ENCODE results near the gene CD109. TPM values are rescaled to one million over a fixed set of nuclear protein-coding genes. Genes with fewer than 3 reads are reported as not detected.

CD109 gene
- total RNA-seq, 1 donor from 2014 or later, result 27.4 TPM

DNA sequence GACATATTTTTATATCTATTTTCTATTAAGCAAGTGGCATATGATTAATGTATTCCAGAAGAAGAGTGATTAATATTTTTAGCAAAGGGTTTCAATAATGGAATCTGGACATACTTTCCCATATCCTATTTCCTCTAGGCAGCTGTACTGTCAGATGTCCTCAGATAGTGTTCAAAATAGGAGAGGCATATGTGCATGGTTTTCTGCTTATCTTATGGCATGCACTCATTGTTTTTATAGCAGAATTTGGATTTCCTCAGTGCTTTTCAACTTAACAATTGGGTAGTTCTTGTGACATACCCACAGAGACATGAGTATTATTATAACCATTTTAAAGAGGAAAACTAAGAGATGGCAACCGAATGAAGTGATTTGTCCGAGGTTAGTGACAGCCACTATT lies 29.6 kb upstream of the CD109 start:
- FAIRE-seq, result no peak
- no peak for TF ChIP-seq CTCF (IDR thresholded peaks at IDR 0.05; ENCODE audit: insufficient read depth, low read length, severe bottlenecking)
- Histone ChIP-seq H3K36me3 (ENCODE audit: control insufficient read depth, insufficient read depth, low read length) (no peaks in the 10 kb centered on the region), H3K27me3 (ENCODE audit: control insufficient read depth, insufficient read depth, low read length) (no peaks in the 10 kb centered on the region), H3K4me3 (ENCODE audit: low read depth, low read length) (no peak overlapping the region)
- DNase-seq (ENCODE audit: low read depth), result no peak

GRCh38 chr6:73667798-73668197 lies 28.2 kb upstream of the CD109 start:
- TF ChIP-seq CTCF (IDR thresholded peaks at IDR 0.05; ENCODE audit: insufficient read depth, low read length, severe bottlenecking), result no peak
- no peak for FAIRE-seq
- Histone ChIP-seq H3K36me3 (ENCODE audit: control insufficient read depth, insufficient read depth, low read length) (no peaks in the 10 kb centered on the region), H3K27me3 (ENCODE audit: control insufficient read depth, insufficient read depth, low read length) (no peaks in the 10 kb centered on the region), H3K4me3 (ENCODE audit: low read depth, low read length) (no peak overlapping the region)
- no peak for DNase-seq (ENCODE audit: low read depth)

GRCh38 chr6:73669005-73669404 lies 27.0 kb upstream of the CD109 start:
- DNase-seq (ENCODE audit: low read depth) (no peak), FAIRE-seq (no peak)
- H3K36me3 ChIP-seq (ENCODE audit: control insufficient read depth, insufficient read depth, low read length), result no peaks in the 10 kb centered on the region
- no peak for TF ChIP-seq CTCF (IDR thresholded peaks at IDR 0.05; ENCODE audit: insufficient read depth, low read length, severe bottlenecking)
- no peak overlapping the region for H3K4me3 ChIP-seq (ENCODE audit: low read depth, low read length)
- no peaks in the 10 kb centered on the region for H3K27me3 ChIP-seq (ENCODE audit: control insufficient read depth, insufficient read depth, low read length)

DNA sequence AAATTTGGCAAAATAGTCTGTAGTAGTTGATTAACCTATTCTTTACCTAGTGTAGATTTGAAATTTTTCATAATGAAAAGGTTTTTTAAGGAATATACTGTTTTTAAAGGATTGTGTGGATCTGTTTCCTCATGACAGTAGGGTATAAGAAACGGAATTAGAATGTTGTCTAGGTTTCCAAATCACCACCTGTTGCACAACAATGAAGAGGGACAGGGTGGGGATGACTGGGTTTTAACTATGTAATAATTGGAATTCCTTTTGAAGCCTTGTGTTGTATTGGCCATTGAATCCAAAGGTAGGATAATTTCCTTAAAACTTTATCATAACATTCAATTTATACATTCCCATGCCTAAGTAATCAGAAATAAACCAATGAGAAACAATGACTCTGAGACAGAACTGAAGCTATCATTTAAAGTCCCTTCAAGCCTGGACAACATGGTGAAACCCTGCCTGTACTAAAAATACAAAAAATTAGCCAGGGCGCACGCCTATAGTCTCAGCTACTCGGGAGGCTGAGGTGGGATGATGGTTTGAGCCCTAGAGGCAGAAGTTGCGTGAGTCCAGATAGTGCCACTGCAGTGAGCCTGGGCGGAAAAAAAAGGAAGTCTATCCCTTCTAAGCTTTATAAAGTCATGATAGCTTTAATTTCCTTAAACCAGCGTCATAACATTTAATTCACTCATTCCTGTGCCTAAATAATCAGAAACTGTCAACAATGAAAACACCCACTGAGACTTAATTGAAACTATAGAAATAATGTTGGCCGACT lies 23.9 kb upstream of the CD109 start:
- no peaks in the 10 kb centered on the region for H3K27me3 ChIP-seq (ENCODE audit: control insufficient read depth, insufficient read depth, low read length)
- FAIRE-seq (no peak), DNase-seq (ENCODE audit: low read depth) (no peak)
- H3K4me3 ChIP-seq (ENCODE audit: low read depth, low read length), result no peak overlapping the region
- TF ChIP-seq CTCF (IDR thresholded peaks at IDR 0.05; ENCODE audit: insufficient read depth, low read length, severe bottlenecking), result no peak
- H3K36me3 ChIP-seq (ENCODE audit: control insufficient read depth, insufficient read depth, low read length), result no peaks in the 10 kb centered on the region

GRCh38 chr6:73675466-73676098 lies 20.4 kb upstream of the CD109 start:
- Histone ChIP-seq H3K4me3 (ENCODE audit: low read depth, low read length) (no peak overlapping the region), H3K27me3 (ENCODE audit: control insufficient read depth, insufficient read depth, low read length) (no peaks in the 10 kb centered on the region), H3K36me3 (ENCODE audit: control insufficient read depth, insufficient read depth, low read length) (no peaks in the 10 kb centered on the region)
- no peak for FAIRE-seq
- TF ChIP-seq CTCF (IDR thresholded peaks at IDR 0.05; ENCODE audit: insufficient read depth, low read length, severe bottlenecking), result peak; percentile 83
- peak; percentile 65 for DNase-seq (ENCODE audit: low read depth)
